K562 (cell line): ENCODE measurements around the gene PRC1. TPM values are rescaled to one million over a fixed set of nuclear protein-coding genes. Genes with fewer than 3 reads are reported as not detected.
A peak's percentile ranks its signal among the peaks of the same experiment; 100 is the strongest.

Source experiments
- CHAMP1 ChIP-seq: fragments of 450-650 bp; IDR thresholded peaks from 2 replicates; pipeline ENCODE4 v1.6.1; 2016; ENCODE audit warnings: mild to moderate bottlenecking
- CREM ChIP-seq: IDR thresholded peaks from 2 replicates; pipeline ENCODE4 v1.6.1; 2014; ENCODE audit warnings: antibody characterized with exemption, low read depth
- ETV6 ChIP-seq, 3 experiments: fragments of 150-350 bp in 1 of 3; sonication (generic) in 1 of 3; formaldehyde crosslinking in 1 of 3; IDR thresholded peaks; 2 replicates each; pipeline versions ENCODE4 v1.6.1 to v1.8.0; 2014 to 2022; ENCODE audit warnings: borderline replicate concordance in 2 of 3, low read depth in 2 of 3, antibody characterized with exemption in 1 of 3, low read length in 1 of 3, mild to moderate bottlenecking in 1 of 3, missing genetic modification reagents in 1 of 3
- FOXP1 ChIP-seq: sonication (generic); formaldehyde crosslinking; IDR thresholded peaks from 2 replicates; pipeline ENCODE4 v1.8.0; 2022; ENCODE audit warnings: mild to moderate bottlenecking, missing genetic modification reagents
- HCFC1 ChIP-seq: IDR thresholded peaks from 2 replicates; pipeline ENCODE4 v1.6.1; 2012; ENCODE audit warnings: low read depth, low read length, improper control_type of control experiment
- IFI16 ChIP-seq: fragments of 250-450 bp; sonication (Bioruptor Pico); IDR thresholded peaks from 2 replicates; pipeline ENCODE4 v2.1.2; 2022; ENCODE audit warnings: mild to moderate bottlenecking, inconsistent platforms
- MAZ ChIP-seq, 2 experiments: fragments of 450-650 bp in 1 of 2; sonication (generic) in 1 of 2; formaldehyde crosslinking; IDR thresholded peaks in 1 of 2; conservative IDR thresholded peaks in 1 of 2; 2 replicates each; pipeline versions ENCODE4 v1.4.0 to v1.5.0; 2020; ENCODE audit warnings: mild to moderate bottlenecking in 1 of 2, missing genetic modification reagents in 1 of 2
- MTA2 ChIP-seq: fragments of 450-650 bp; IDR thresholded peaks from 2 replicates; pipeline ENCODE4 v1.6.1; 2016; ENCODE audit warnings: low read depth
- RBM17 ChIP-seq: fragments of 200-400 bp; formaldehyde crosslinking; IDR thresholded peaks from 2 replicates; pipeline ENCODE4 v1.6.1; 2017; ENCODE audit warnings: low read depth, mild to moderate bottlenecking, low read length, borderline replicate concordance
- RBM22 ChIP-seq: fragments of 200-400 bp; formaldehyde crosslinking; IDR thresholded peaks from 2 replicates; pipeline ENCODE4 v1.6.1; 2018; ENCODE audit warnings: low read length, low read depth; ENCODE audit not compliant: poor library complexity, severe bottlenecking
- SMC3 ChIP-seq: conservative IDR thresholded peaks from 2 replicates; pipeline ENCODE4 v1.6.1; 2011; ENCODE audit warnings: low read depth, low read length, improper control_type of control experiment; ENCODE audit not compliant: insufficient read depth
- TAF1 ChIP-seq: IDR thresholded peaks from 2 replicates; pipeline ENCODE4 v1.6.1; 2011; ENCODE audit warnings: mild to moderate bottlenecking, low read length, moderate library complexity; ENCODE audit not compliant: insufficient read depth, control insufficient read depth, severe bottlenecking; ENCODE audit errors: extremely low read depth
- TCF3 ChIP-seq: sonication (generic); formaldehyde crosslinking; IDR thresholded peaks from 2 replicates; pipeline ENCODE4 v1.4.0; 2020; ENCODE audit warnings: mild to moderate bottlenecking, missing genetic modification reagents
- YY1 ChIP-seq, 3 experiments: IDR thresholded peaks; 2 replicates each; pipeline ENCODE4 v1.6.1; 2011; ENCODE audit warnings: low read length in 2 of 3, mild to moderate bottlenecking in 2 of 3, moderate library complexity in 2 of 3, borderline replicate concordance in 1 of 3, control low read depth in 1 of 3, low read depth in 1 of 3; ENCODE audit not compliant: insufficient read depth in 3 of 3, insufficient replicate concordance in 2 of 3, control insufficient read depth in 1 of 3, insufficient read length in 1 of 3; ENCODE audit errors: extremely low read depth in 1 of 3
- ZBTB2 ChIP-seq: fragments of 450-650 bp; IDR thresholded peaks from 2 replicates; pipeline ENCODE4 v1.6.1; 2016; ENCODE audit warnings: antibody characterized with exemption
- ZKSCAN8 ChIP-seq: fragments of 200-800 bp; sonication (Bioruptor generic); IDR thresholded peaks from 2 replicates; pipeline ENCODE4 v1.6.1; 2016; ENCODE audit warnings: missing genetic modification characterization, missing compliant biosample characterization
- ZMIZ1 ChIP-seq, 2 experiments: fragments of 150-350 bp in 1 of 2; IDR thresholded peaks; 2 replicates each; pipeline ENCODE4 v1.6.1; 2012 to 2016; ENCODE audit warnings: low read depth in 2 of 2, low read length in 2 of 2, mild to moderate bottlenecking in 1 of 2, moderate library complexity in 1 of 2
- ZNF766 ChIP-seq: fragments of 200-800 bp; sonication (Bioruptor generic); conservative IDR thresholded peaks from 2 replicates; pipeline ENCODE4 v1.6.1; 2016; ENCODE audit warnings: missing genetic modification characterization, missing compliant biosample characterization
- polyA plus RNA-seq, 8 experiments: library from polyadenylated mRNA; depleted of rRNA in 4 of 8; stranded (reverse) in 5 of 8; unstranded in 3 of 8; fragments of >200 nt; fragmentation: Nextera tagmentation in 2 of 8; fragmentation: Illumina TruSeq in 1 of 8; extraction: Ambion mirVana in 2 of 8; extraction: Trizol in 1 of 8; gene quantifications; 2 replicates each; pipeline versions ENCODE4 v1.2.1 to v1.2.3, GENCODE V29; 2011 to 2014; ENCODE audit warnings: inconsistent platforms in 1 of 8, missing spikeins in 1 of 8
- total RNA-seq, 7 experiments: library from RNA; depleted of rRNA in 6 of 7; stranded (reverse); fragments of >200 nt in 6 of 7; fragmentation: Illumina TruSeq in 2 of 7; extraction: Trizol in 2 of 7; gene quantifications; 2 replicates each; pipeline versions ENCODE4 v1.2.1 to v1.2.3, GENCODE V29; 2011 to 2021; ENCODE audit warnings: low replicate concordance in 1 of 7

Gene PRC1
- total and polyA plus RNA-seq, 9 of the 15 experiments (the other 6 are each of a cell fraction or from before 2014, with no cell fraction given): 156 to 391 (median 240) TPM

GRCh38 chr15:90934256-90934948 lies 59.9 kb downstream of the PRC1 start (continued):
- TF ChIP-seq CHAMP1 (no peak), YY1 (IDR thresholded peaks at IDR 0.05; ENCODE audit: borderline replicate concordance in 1 of 3, control insufficient read depth in 1 of 3, extremely low read depth in 1 of 3, insufficient read depth in 3 of 3, insufficient read length in 1 of 3, insufficient replicate concordance in 2 of 3, low read depth in 1 of 3, low read length in 2 of 3) (peak in 1 of 3 experiments; percentile 59), TAF1 (no peak), SMC3 (peak; percentile 61), MAZ (CRISPR knock-in tag; conservative IDR thresholded peaks at IDR 0.05 in 1 of 2, IDR thresholded peaks at IDR 0.05 in 1 of 2) (no peak; a peak in 1 of 4 replicates), RBM22 (no peak), IFI16 (CRISPR knock-in tag) (no peak), ZNF766 (CRISPR knock-in tag) (peak; percentile 94), TCF3 (CRISPR knock-in tag) (no peak), ZKSCAN8 (CRISPR knock-in tag) (no peak), RBM17 (no peak), FOXP1 (CRISPR knock-in tag) (peak; percentile 94), ZMIZ1 (IDR thresholded peaks at IDR 0.05; ENCODE audit: low read depth in 2 of 2, low read length in 2 of 2) (0 out of 4 replicates have a peak, but pooled peaks of 1 of the 2 experiments have one; percentile 26), ETV6 (IDR thresholded peaks at IDR 0.05; ENCODE audit: borderline replicate concordance in 1 of 2, low read depth in 2 of 2, low read length in 1 of 2) (no peak), ETV6 (CRISPR knock-in tag; IDR thresholded peaks at IDR 0.05; ENCODE audit: borderline replicate concordance) (no peak), CREM (peak; percentile 32; the same call in 1 of the 2 replicates), ZBTB2 (no peak), HCFC1 (peak; percentile 27; the same call in 1 of the 2 replicates), MTA2 (no peak)
